Adrenal gland (tissue), 12 donors: ENCODE results near the gene RXFP4. TPM values are rescaled to one million over a fixed set of nuclear protein-coding genes. Genes with fewer than 3 reads are reported as not detected.

ENCODE experiments used
- DNase-seq, 7 donors: peaks; one replicate each; pipeline ENCODE4 v3.0.0-alpha.2; 2019 to 2020
- H3K27ac ChIP-seq, 5 donors: fragments of 200-600 bp; sonication (generic) in 4 of 5; 1 replicate in 3 of 5; 2 replicates in 2 of 5; pipeline versions ENCODE4 v1.5.1 to v1.8.0; 2016 to 2020; ENCODE audit warnings: mild to moderate bottlenecking in 1 of 5
- H3K27me3 ChIP-seq: fragments of 200-600 bp; 2 replicates; pipeline ENCODE4 v1.8.0; 2021
- H3K36me3 ChIP-seq, 2 donors: fragments of 200-600 bp; replicated peaks in 1 of 2; 1 replicate in 1 of 2; 2 replicates in 1 of 2; pipeline versions ENCODE4 v1.5.1 to v1.8.0; 2018 to 2022
- H3K4me1 ChIP-seq, 2 donors: fragments of 200-600 bp; replicated peaks in 1 of 2; 1 replicate in 1 of 2; 2 replicates in 1 of 2; pipeline versions ENCODE4 v1.5.1 to v1.8.0; 2018 to 2021
- H3K4me3 ChIP-seq, 4 donors: fragments of 200-600 bp; sonication (generic) in 3 of 4; one replicate each; pipeline ENCODE4 v1.5.1; 2016 to 2018
- H3K9me3 ChIP-seq, 3 donors: fragments of 200-600 bp; sonication (generic) in 1 of 3; replicated peaks in 1 of 3; 1 replicate in 2 of 3; 2 replicates in 1 of 3; pipeline versions ENCODE4 v1.5.1 to v1.8.0; 2016 to 2021
- POLR2A ChIP-seq, 2 donors: fragments of 450-650 bp; IDR thresholded peaks; one replicate each; pipeline ENCODE4 v1.6.1; 2017; ENCODE audit warnings: antibody characterized with exemption in 2 of 2, mild to moderate bottlenecking in 2 of 2, moderate library complexity in 1 of 2
- WGBS, 4 donors: extraction: QIAGEN DNeasy Blood & Tissue Kit in 2 of 4; methylation state at CpG; one replicate each; pipeline versions ENCODE4 v1.1.5 to v1.1.7; 2013 to 2017; 5-methylcytosine and 5-hydroxymethylcytosine counted together
- intact Hi-C, 2 donors: fragments of 100-400 bp; cut with DNase I; formaldehyde crosslinking; loops; one replicate each; pipeline versions ENCODE4 v1.14.1 to v1.15.0; 2022 to 2023
- microRNA-seq, 3 donors: library from miRNA; unstranded; fragments of <30 nt; microRNA quantifications; one replicate each; pipeline ENCODE4, GENCODE V29; 2017 to 2020
- polyA plus RNA-seq, 3 donors: library from polyadenylated mRNA; stranded (reverse); fragments of 200-250 nt in 2 of 3; fragments of 350-450 nt in 1 of 3; fragmentation: Illumina TruSeq in 1 of 3; extraction: RNeasy Lipid Tissue Mini Kit (QIAGEN cat#74804) in 1 of 3; gene quantifications; one replicate each; pipeline ENCODE4 v1.2.3, GENCODE V29; 2013 to 2014
- small RNA-seq, 2 donors: library from RNA; depleted of rRNA; stranded (forward); fragments of <200 nt; gene quantifications; one replicate each; pipeline ENCODE3, GENCODE V24; 2016
- total RNA-seq, 9 donors: library from RNA; depleted of rRNA in 4 of 9; stranded (reverse); fragments of >200 nt in 4 of 9; fragments of 120-200 nt in 1 of 9; fragmentation: NEBNext Ultra II Directional in 1 of 9; extraction: Animal tissue kit (Norgen Biotek cat#: 25700) in 1 of 9; gene quantifications; one replicate each; pipeline versions ENCODE4 v1.1.0 to v1.2.4, GENCODE V29; 2013 to 2023
- TF ChIP-seq, protein P1 (sequence below), 6 experiments: fragments of 450-650 bp in 4 of 6; fragments of 200-600 bp in 2 of 6; sonication (generic) in 1 of 6; IDR thresholded peaks; 1 replicate in 5 of 6; 2 replicates in 1 of 6; pipeline versions ENCODE4 v1.5.1 to v1.8.0; 2016 to 2021; ENCODE audit warnings: antibody characterized with exemption in 6 of 6, mild to moderate bottlenecking in 2 of 6, moderate library complexity in 1 of 6
- donor health status: healthy with polysubstance abuse.
- donor health status: Bipolar disorder and iron deficiency.
- donor health status: DM: yes; HTN: yes; CAD: no.
- donor health status: DM: no; HTN: no; CAD: no.
- donor health status: DM: no; HTN: no; CAD: no.
- donor health status: DM: yes; HTN: yes; CAD: no.

Gene RXFP4
- total and polyA plus RNA-seq, 12 donors: not detected

DNA sequence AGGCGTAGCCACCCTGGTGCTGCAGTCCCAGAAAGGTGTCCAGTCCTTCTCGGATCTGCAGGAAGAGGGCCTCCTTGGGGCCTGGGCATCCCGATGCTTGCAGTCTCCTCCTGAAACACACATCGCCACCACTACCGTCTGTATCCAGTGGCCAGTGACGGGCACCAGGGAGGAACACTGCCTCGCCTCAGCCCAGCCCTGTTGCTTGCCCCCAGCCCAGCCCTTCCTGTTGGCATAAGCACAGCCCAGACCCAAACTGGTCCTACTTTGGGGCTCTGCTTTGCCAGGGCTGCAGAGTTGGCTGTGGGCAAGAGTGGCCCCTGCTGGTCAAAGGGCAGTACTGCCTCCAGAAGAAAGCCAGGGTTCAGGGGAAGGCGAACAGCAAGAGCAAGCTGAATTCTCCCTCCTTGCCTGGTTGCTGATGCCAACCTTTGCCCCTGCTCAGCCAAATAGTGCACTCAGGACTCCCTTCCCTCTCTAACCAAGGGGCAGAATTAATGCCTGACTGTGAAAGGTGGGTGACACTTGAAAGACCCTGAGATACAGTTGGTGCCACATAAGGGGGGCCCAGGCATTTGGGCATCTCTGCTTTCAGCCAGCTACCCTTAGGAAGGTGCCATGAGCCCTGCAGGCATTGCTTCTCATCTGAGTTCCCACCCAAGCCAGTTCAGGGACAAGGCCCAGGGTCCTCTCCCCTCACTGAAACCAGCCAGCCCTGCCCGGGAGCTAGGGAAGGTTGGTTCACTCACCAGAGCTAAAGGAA is 48.0 kb downstream of the RXFP4 start:
- DNase-seq: peak; percentile 68 to 87 (median 76)
- WGBS, 4 donors: 24 to 30% (median 28%) methylated on average over 5 to 9 of the region's 9 CpGs
- no peaks in the 10 kb centered on the region for H3K9me3 ChIP-seq
- H3K27ac ChIP-seq: peak overlapping the region in 1 of 5 donors; percentile 45
- intact Hi-C loops: loop anchor here (2.0 kb wide), 2 partner anchors 49 to 53 kb away; partner anchors contain the start of gene RXFP4 (in 1 of the 2)
- H3K27me3 ChIP-seq: no peaks in the 10 kb centered on the region
- peaks cover 7 to 20% of the 10 kb centered on the region in 2 donors for H3K4me1 ChIP-seq
- TF ChIP-seq, protein P1, sequence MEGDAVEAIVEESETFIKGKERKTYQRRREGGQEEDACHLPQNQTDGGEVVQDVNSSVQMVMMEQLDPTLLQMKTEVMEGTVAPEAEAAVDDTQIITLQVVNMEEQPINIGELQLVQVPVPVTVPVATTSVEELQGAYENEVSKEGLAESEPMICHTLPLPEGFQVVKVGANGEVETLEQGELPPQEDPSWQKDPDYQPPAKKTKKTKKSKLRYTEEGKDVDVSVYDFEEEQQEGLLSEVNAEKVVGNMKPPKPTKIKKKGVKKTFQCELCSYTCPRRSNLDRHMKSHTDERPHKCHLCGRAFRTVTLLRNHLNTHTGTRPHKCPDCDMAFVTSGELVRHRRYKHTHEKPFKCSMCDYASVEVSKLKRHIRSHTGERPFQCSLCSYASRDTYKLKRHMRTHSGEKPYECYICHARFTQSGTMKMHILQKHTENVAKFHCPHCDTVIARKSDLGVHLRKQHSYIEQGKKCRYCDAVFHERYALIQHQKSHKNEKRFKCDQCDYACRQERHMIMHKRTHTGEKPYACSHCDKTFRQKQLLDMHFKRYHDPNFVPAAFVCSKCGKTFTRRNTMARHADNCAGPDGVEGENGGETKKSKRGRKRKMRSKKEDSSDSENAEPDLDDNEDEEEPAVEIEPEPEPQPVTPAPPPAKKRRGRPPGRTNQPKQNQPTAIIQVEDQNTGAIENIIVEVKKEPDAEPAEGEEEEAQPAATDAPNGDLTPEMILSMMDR (IDR thresholded peaks at IDR 0.05): peak; percentile 97 to 99 (median 98)
- no peak for TF ChIP-seq POLR2A (IDR thresholded peaks at IDR 0.05)
- H3K4me3 ChIP-seq: peak overlapping the region in 1 of 4 donors; percentile 39
- no peaks in the 10 kb centered on the region for H3K36me3 ChIP-seq

DNA sequence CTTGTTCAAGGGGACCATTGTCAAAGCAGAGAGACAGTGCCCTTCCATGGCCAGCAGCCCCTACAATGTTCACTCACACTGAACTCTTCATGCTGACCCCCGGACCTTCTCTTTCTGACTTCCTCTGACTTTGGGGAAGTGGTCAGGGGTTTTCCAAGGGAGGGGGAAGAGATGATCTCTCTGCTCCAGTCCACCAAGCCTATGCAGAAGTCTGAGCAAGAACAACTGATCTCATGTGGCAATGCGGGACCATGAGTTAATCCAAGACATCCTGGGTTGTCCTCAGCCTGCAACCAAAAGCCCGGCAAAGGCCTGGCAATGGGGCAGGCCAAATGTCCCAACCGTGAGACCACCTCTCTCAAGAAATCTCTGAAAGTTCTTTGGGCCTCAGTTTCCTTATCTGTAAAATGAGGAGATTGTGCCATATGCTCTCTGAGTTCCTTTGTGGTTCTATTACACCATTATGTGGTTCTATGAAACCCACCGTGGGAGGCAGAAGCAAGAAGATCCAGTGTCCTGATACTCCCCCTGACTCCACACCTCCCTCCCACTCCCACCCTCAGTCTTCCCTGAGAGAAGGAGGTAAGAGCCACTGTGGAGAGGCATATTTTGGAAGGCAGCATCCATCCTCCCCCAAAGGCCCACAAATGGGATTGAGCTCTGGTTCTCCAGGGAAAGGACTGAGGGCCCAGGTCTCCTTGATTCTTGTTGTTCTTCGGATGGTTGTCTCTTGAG is 48.7 kb downstream of the RXFP4 start:
- peaks cover 7 to 20% of the 10 kb centered on the region in 2 donors for H3K4me1 ChIP-seq
- H3K4me3 ChIP-seq: no peak overlapping the region
- H3K36me3 ChIP-seq: no peaks in the 10 kb centered on the region
- peak in 2 of 7 donors; percentile 47 to 52 for DNase-seq
- no peaks in the 10 kb centered on the region for H3K9me3 ChIP-seq
- 73 to 91% (median 80%) methylated on average over 5 to 6 of the region's 6 CpGs for WGBS, 4 donors
- TF ChIP-seq POLR2A (IDR thresholded peaks at IDR 0.05): no peak
- TF ChIP-seq, protein P1 (IDR thresholded peaks at IDR 0.05): no peak
- no peaks in the 10 kb centered on the region for H3K27me3 ChIP-seq
- H3K27ac ChIP-seq: peak overlapping the region in 3 of 5 donors; percentile 63 to 80 (median 69)
- intact Hi-C loops: no loop called here

Small RNAs within 50 kb of the gene (microRNA-seq; reads per million reads assigned to microRNA genes)
- 0 reads per million in 3 donors for gene MIR6738

Small RNAs within 50 kb of the gene (small RNA-seq; reads per million reads assigned to genes)
- gene MIR6738 (0 reads per million in 2 donors), gene RF00015 (0 reads per million in 2 donors), gene SCARNA4 (0 reads per million in 2 donors), gene SNORA80E (110 to 200 reads per million in 2 donors)

Other genes with a start within 250 kb of the RXFP4 start
- 10 to 100 TPM; 13.7 to 41.7 (median 35.3) TPM for gene GON4L, start 84.4 kb upstream of the RXFP4 start, total RNA-seq
- 10 to 100 TPM; 22.4 to 40.3 (median 32.8) TPM for gene GON4L, start 84.4 kb upstream of the RXFP4 start, polyA plus RNA-seq
- 10 to 100 TPM in 5 of 9 donors, 1 to 10 TPM in 4; 3.0 to 28.2 (median 10.5) TPM for gene SYT11, start 82.1 kb upstream of the RXFP4 start, total RNA-seq
- 10 to 100 TPM in 1 of 3 donors, 1 to 10 TPM in 2; 1.1 to 19.2 (median 2.8) TPM for gene SYT11, start 82.1 kb upstream of the RXFP4 start, polyA plus RNA-seq
- 10 to 100 TPM; 19.4 to 54.0 (median 31.4) TPM for gene RIT1, start 30.3 kb upstream of the RXFP4 start, total RNA-seq
- gene RIT1, start 30.3 kb upstream of the RXFP4 start, polyA plus RNA-seq: 10 to 100 TPM; 10.3 to 18.2 (median 16.2) TPM
- gene KHDC4, start 7.2 kb upstream of the RXFP4 start, total RNA-seq: 10 to 100 TPM; 16.8 to 52.9 (median 39.6) TPM
- 10 to 100 TPM; 33.2 to 46.4 (median 37.0) TPM for gene KHDC4, start 7.2 kb upstream of the RXFP4 start, polyA plus RNA-seq
- 10 to 100 TPM in 8 of 9 donors, 1 to 10 TPM in 1; 7.6 to 41.3 (median 32.3) TPM for gene ARHGEF2, start 36.9 kb downstream of the RXFP4 start, total RNA-seq
- gene ARHGEF2, start 36.9 kb downstream of the RXFP4 start, polyA plus RNA-seq: 10 to 100 TPM; 13.6 to 27.8 (median 19.9) TPM
- gene SSR2, start 79.3 kb downstream of the RXFP4 start, total RNA-seq: 100 to 1,000 TPM; 171 to 722 (median 357) TPM
- 100 to 1,000 TPM; 164 to 724 (median 287) TPM for gene SSR2, start 79.3 kb downstream of the RXFP4 start, polyA plus RNA-seq
- 10 to 100 TPM in 8 of 9 donors, 1 to 10 TPM in 1; 9.5 to 34.6 (median 22.6) TPM for gene UBQLN4, start 112.2 kb downstream of the RXFP4 start, total RNA-seq
- gene UBQLN4, start 112.2 kb downstream of the RXFP4 start, polyA plus RNA-seq: 10 to 100 TPM; 15.0 to 30.0 (median 27.5) TPM
- 100 to 1,000 TPM in 3 of 9 donors, 10 to 100 TPM in 6; 53.6 to 140 (median 85.1) TPM for gene LAMTOR2, start 113.1 kb downstream of the RXFP4 start, total RNA-seq
- gene LAMTOR2, start 113.1 kb downstream of the RXFP4 start, polyA plus RNA-seq: 100 to 1,000 TPM in 2 of 3 donors, 10 to 100 TPM in 1; 76.0 to 216 (median 143) TPM
- under 1 TPM in 1 of 9 donors, not detected in 8; 0.38 TPM for gene RAB25, start 119.5 kb downstream of the RXFP4 start, total RNA-seq
- gene RAB25, start 119.5 kb downstream of the RXFP4 start, polyA plus RNA-seq: under 1 TPM in 2 of 3 donors, not detected in 1; 0.17 to 0.48 TPM
- gene MEX3A, start 140.8 kb downstream of the RXFP4 start, total RNA-seq: 1 to 10 TPM in 4 of 9 donors, under 1 TPM in 5; 0.09 to 2.4 (median 0.55) TPM
- under 1 TPM; 0.17 to 0.27 (median 0.24) TPM for gene MEX3A, start 140.8 kb downstream of the RXFP4 start, polyA plus RNA-seq
- 100 to 1,000 TPM; 116 to 591 (median 391) TPM for gene LMNA, start 173.1 kb downstream of the RXFP4 start, total RNA-seq
- gene LMNA, start 173.1 kb downstream of the RXFP4 start, polyA plus RNA-seq: 100 to 1,000 TPM; 140 to 458 (median 374) TPM
- gene SEMA4A, start 211.9 kb downstream of the RXFP4 start, total RNA-seq: 1 to 10 TPM in 7 of 9 donors, under 1 TPM in 2; 0.30 to 4.8 (median 1.8) TPM
- gene SEMA4A, start 211.9 kb downstream of the RXFP4 start, polyA plus RNA-seq: 1 to 10 TPM in 2 of 3 donors, under 1 TPM in 1; 0.93 to 3.1 (median 2.4) TPM